GM21447 (cell line): Measurements from ENCODE around the gene HMCES.
"Not testable (repeated sequence)": the region's sequence is repeated elsewhere in the genome, so short reads cannot be mapped to it uniquely, and the experiment has no call there.

Experiments
- ATAC-seq: cut with Tn5 transposase; IDR thresholded peaks from one replicate; pipeline ENCODE4 v1.9.1; 2021; ENCODE audit not compliant: unreplicated experiment

The HMCES gene

DNA sequence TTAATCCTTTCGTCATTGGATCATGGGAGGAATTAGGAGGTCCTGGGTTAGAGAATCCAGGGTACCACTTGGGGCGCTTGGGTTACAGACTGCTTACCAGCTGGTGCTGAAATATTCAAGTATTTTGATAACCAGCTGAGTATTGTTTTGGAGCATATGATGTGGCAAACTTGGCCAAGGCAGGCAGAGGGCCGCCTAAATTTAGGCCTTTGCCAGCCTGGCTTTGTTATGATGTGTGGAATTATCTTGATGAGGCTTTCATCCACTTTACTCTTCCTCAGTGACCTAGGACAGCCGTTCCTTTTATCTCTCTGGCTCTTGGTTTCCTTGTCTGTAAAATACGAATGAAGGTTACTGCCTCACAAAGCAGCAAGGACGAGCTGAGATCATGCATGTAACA is 22.4 kb upstream of the HMCES start:
- ATAC-seq, result no peak

GRCh38 chr3:129257609-129258008 is 21.1 kb upstream of the HMCES start:
- no peak for ATAC-seq

GRCh38 chr3:129259612-129260477 is 18.8 kb upstream of the HMCES start:
- no peak for ATAC-seq

DNA sequence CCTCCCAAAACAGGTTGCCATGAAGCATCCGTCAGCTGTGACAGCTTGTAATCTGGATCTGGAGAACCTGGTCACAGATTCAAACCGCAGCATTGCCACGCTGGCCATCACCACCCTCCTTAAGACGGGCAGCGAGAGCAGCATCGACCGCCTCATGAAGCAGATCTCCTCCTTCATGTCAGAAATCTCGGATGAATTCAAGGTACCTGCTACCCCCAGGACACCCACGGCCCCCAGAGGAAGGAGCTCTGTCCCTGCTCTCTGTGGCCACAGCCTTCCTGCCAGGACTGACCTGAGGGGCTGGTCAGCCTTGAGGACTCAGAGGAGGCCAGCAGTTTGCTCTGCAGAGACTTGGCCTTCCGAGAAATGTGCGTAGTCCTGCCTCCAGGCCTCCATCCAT is 18.1 kb upstream of the HMCES start:
- ATAC-seq, result no peak

DNA sequence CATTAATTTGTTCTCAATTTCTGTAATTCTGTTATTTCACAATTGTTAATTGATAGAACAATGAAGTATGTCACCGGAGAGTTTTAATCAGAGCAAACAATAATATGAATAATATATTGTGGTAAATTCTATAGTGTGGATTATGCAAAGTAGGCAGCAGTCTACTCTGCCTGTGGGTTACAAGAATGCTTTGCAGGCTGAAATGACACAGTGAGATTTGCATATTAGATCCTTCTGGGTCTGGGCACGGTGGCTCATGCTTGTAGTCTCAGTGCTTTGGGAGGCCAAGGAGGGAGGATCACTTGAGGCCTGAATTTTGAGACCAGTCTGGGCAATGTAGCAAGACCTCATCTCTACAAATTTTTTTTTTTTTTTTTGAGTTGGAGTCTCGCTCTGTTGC is 16.8 kb upstream of the HMCES start:
- no peak for ATAC-seq

DNA sequence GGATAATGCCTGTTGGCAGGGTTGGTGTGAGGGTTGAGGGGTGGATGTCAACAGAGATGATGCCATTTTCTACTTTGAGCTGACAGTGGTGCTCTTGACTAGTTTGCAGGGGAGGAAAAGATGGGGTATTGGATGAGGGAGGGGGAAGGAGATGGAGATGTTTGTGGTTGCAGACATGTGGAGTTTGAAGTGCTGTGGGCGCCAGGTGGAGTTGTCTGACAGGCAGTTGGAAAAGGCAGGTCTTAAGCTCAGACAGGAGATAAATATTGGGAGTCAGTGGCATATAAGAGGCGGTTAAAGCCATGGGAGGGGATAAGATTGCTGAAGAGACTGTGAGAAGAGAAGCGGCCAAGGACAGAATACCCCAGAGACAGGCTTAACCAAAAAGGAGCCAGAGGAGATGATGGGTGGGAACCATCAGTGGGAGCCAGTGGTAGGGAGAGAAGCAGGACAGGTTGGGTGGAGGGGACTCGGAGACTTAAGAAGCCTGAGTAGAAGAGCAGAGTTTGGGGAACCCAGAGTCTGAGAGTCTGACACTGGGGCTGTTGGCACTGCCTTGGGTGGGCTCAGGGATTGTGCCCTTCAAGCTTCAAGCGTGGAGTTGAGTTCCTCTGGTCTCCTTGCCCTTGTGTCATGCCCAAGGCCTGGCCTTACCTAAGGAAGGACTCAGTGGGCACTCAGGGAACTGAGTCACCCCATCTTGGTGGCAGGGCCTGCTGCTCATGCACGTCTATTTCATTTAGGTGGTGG is 15.3 kb upstream of the HMCES start:
- ATAC-seq, result no peak

DNA sequence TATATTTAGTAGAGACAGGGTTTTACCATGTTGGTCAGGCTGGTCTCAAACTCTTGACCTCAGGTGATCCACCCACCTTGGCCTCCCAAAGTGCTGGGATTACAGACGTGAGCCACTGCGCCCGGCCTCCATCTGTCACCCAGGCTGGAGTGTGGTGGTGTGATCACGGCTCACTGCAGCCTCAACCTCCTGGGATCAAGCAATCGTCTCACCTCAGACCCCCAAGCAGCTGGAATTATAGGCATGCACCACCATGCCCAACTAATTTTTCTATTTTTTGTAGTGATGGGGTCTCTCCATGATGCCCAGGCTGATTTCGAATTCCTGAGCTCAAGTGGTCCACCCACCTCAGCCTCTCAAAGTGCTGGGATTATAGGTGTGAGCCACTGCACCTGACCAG is 13.7 kb upstream of the HMCES start:
- not testable (repeated sequence) for ATAC-seq

- no peak for ATAC-seq
These were observed 12.0 kb upstream of the HMCES start for GRCh38 chr3:129266651-129267050.

DNA sequence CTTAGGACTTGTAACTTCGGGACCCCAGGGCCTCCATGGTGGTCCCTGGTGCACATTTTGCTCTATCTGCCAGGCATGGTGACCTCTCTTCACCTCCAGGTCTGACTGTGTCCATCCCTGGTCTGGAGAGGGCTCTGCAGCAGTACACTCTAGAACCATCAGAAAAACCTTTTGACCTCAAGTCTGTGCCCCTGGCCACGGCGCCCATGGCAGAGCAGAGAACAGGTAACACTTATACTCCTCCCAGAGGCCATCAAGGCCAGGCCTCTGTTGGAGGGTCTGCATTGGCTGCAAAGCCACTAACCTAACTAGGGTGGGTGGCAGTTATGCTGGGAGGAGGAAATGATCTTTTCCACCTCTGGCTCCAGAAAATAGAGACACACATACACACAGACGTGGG is 10.3 kb upstream of the HMCES start:
- no peak for ATAC-seq

- no peak for ATAC-seq
These were observed 7.0 kb upstream of the HMCES start for GRCh38 chr3:129271674-129272073.

DNA sequence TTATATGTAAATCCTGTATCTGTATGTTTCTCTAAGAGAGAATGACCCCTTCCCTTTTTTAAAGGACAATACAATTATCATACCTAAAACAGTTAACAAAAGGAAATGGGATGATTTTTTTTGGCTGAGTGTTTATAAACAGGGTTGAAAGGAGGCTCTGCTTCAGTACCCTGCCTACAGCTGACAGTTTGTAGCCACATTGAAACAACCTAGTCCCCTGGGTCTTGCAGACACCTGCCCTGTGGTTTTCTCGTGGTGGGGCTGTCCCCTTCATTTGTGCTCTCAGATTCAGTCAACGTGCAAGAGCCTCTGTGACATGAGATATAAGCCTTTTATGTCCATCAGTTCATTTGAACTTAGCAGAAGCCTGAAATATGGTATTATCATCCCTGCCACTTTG is 2.3 kb upstream of the HMCES start:
- peak; percentile 83 for ATAC-seq

GRCh38 chr3:129277829-129278271 is 820 bp upstream of the HMCES start:
- ATAC-seq, result no peak

DNA sequence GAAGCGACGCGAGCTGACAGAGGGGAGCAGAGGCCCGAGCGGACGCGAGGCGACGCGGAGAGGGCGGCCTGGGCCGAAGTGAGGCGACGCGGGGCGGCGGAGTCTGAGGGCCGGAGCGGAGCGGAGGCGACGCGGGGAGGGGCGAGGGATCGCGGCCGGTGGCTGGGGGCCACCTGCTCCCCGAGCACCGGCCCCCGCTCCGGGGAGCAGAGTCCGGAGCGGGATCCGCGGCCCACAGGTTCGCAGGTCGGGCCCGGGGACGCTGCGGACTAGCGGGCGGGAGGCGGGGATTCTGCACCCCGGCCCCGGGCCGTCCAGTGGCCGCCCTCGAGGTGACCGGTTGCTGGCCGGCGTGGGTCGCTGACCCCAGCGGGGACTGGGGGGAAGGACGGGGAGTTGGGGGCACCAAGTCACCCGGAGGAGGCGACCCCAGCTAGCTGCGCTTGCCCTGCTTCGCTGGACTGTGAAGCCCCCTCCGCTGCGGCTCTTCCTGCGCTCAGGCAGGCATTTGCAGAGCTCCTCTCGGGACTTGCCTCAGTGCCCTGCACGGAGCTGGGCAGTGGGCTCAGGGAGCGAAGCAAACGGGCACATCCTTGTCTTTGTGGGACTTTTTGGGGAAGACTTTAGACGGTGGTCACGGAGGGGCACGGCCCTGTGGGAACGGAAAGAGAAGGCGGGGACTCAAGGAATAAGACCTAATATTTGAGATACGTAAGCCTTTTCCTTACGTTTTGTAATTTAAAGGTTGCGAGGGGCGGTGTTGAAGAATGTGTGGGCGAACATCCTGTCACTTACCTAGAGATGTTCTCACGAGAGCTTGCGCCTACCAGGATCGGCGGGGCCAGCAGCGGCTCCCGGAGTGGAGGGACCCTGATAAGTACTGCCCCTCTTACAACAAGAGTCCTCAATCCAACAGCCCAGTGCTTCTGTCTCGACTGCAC is 566 bp downstream of the HMCES start:
- no peak for ATAC-seq

DNA sequence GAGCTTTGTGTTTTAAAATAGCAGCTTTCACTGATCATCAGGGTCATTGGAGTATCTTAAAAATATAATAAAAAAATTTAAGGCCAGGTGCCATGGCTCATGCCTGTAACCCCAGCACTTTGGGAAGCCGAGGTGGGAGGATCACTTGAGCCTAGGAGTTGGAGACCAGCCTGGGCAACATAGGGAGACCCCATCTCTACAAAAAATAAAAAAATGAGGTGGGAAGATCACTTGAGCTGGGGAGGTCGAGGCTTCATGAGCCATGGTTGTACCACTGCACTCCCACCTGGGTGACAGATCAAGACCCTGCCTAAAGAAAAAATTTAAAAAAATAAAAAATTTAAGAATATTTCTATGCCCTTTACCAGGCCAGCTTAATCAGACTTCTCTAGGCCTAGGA is 1.5 kb downstream of the HMCES start:
- ATAC-seq, result no peak

DNA sequence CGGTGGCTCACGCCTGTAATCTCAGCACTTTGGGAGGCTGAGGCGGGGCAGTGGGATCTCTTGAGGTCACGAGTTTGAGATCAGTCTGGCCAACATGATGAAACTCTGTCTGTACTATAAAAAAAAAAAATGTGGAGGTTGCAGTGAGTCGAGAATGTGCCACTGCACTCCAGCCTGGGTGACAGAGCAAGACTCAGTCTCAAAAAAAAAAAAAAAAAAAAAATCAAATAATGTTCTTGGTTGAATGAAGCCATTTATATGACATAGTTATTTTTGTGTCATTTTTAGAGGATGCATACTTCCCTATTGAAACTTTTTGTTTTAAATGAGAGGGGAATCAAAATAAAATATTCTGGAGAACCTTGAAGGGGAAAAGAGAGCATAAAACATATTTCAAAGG is 3.1 kb downstream of the HMCES start:
- no peak for ATAC-seq

GRCh38 chr3:129282727-129283327 is 4.2 kb downstream of the HMCES start:
- ATAC-seq, result peak; percentile 78

DNA sequence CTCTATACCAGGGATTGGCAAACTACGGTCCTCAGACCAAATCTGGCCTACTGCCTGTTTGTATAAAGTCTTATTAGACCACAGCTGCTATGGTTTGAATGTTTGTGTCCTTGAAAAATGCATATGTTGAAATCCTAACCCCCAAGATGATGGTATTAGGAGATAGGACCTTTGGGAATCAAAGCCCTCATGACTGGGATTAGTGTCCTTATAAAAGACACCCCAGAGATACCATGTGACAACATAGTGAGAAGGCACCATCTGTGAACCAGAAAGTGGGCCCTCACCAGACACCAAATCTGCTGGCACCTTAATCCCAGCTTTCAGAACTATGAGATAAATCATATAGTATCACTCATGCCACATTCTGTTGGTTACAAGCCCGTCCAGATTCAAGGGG is 7.4 kb downstream of the HMCES start:
- no peak for ATAC-seq

DNA sequence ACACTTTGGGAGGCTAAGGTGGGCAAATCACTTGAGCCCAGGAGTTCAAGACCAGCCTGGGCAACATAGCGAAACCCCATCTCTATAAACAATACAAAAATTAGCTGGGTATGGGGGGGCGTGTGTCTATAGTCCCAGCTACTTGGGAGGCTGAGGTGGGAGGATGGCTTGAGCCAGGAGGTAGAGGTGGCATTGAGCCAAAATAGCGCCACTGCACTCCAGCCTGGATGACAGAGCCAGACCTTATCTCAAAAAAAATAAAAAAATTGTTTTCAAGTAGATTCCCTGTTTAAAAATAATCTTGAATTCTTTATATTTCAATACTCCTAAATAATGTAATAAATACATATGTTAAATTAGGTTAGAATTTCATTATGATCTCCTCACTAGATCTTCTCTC is 9.8 kb downstream of the HMCES start:
- no peak for ATAC-seq

- ATAC-seq, result no peak
These were observed 10.7 kb downstream of the HMCES start for GRCh38 chr3:129289201-129289921.

- ATAC-seq, result no peak
These were observed 12.7 kb downstream of the HMCES start for GRCh38 chr3:129291236-129291886.
